NCI-H1694 treated with DMSO at 0.1 percent for 48 hours (cell line): Measurements from ENCODE around the gene CUL1.

Experiments
- DNase-seq: peaks from one replicate; lab custom pipeline; 2025; lab: John Stamatoyannopoulos, UW

Gene CUL1

GRCh38 chr7:148804343-148805235 is 105.9 kb downstream of the CUL1 start:
- no peak for DNase-seq

DNA sequence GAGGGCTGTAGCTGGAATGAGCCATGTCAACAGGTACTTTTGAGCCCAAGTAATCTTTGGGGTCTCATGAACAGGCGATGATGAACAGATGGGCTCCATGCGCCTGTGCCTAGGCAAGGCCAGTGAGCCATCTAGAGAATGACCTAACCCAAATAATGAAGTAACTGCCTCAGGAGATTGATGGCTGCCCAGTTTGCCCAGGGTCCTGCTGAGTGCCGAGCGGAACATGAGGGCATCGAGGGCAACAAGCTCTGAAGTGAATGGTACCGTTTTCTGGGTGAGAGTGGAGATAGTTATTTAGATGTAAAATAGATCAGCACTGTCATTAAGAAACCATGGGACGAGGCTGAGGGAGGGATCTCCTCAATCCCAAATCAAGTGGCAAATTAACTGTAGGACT is 107.5 kb downstream of the CUL1 start:
- no peak for DNase-seq

DNA sequence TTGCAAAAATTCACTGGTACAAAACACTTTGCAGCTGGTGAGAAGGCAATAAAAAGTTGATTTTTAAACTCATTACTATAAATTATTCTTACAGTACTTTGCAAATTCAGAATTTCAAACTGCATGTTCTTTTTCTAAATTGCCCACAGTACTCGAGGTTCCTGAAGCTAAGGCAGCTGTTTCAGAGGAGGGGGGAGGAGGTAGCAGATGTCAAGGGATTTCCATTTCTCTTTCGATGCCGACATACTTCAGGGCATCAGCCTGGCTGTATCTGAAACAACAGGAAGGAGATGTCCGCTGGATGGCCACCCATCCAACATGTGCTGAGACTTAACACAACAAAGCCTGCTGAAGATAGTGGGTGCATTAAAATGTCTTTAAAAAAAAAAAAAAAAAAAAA is 108.7 kb downstream of the CUL1 start:
- peak; percentile 26 for DNase-seq

DNA sequence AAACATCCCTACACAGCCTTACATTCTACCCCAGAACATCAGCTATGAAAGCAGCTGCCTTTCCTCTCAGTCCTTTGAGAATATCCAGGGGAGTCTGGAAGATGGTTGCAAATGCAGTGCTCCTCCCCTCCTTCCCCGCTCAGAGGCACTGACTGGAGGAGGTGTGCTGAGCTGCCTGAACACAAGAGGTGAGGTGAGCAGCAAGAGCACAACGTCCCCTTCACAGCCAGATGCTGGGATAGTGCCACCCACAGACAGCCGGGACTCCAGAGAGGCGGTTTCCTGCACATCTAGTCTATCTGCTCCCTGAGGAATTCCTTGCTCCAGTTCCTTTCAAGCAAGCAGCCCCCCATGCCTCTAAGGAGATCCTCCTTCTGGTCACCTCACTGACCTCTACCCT is 111.2 kb downstream of the CUL1 start:
- DNase-seq, result no peak

- DNase-seq, result no peak
Measured at GRCh38 chr7:148811892-148812291, 113.2 kb downstream of the CUL1 start.

GRCh38 chr7:148813890-148814289 is 115.2 kb downstream of the CUL1 start:
- DNase-seq, result no peak

DNA sequence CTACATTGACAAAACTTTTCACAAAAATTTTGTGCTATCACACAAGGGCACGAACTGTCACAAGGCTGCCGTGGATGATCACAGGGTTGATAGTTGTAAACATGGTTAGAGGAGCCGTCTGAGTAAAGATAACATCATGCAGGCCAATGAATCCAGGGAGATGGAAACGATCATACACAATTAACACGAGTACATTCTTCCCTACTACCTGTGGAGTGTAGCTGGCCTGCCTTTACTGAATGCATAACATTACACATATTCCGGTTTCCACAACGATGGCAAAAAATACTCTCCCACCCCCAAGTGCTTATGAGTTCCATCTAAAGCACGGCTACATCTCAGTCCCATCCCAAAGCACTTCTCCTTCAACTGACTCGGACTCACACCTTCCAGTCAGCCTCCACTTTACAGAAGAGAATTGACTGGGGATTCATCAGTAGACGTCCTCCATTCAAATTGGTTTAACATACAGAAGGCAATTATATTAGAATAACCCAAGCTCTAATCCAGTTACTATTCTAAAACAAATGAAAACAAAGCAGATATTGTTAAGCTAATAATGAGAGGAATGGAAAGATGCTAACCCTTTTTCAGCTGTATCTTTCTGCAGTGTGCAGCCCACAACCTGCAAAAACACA is 116.3 kb downstream of the CUL1 start:
- DNase-seq, result no peak

DNA sequence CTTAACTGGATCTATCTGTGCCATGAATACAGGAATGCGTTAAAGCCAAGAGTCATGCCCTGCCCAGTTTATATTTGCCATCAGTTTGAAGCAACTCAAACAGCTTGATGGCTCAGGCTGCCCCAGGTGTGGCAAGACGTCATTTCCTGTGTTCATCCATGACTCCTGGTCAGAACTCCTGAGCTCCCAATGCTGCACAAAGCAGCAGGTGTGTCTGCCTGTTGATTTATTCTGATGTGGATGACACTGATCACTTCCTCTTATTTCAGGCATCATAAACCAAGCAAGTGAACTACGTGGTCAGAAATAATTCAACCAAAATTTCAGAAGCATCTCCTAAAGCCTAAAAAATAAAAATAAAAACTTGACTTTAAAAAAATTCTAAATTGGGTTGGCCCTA is 116.9 kb downstream of the CUL1 start:
- no peak for DNase-seq

- DNase-seq, result no peak
Measured at GRCh38 chr7:148819697-148820360, 121.1 kb downstream of the CUL1 start.

DNA sequence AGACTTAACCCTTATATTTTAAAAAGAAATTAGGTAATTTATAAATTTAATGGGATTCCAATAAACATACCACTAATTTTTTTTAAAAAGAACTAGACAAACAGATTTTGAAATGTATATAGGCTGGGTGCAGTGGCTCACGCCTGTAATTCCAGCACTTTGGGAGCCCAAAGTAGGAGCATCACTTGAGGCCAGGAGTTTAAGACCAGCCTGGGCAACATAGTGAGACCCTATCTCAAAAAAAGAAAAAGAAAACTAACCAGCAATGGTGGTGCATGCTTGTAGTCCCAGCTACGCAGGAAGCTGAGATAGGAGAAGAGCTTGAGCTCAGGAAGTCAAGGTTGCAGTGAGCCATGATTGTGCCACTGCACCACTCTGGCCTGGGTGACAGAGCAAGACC is 122.7 kb downstream of the CUL1 start:
- no peak for DNase-seq

DNA sequence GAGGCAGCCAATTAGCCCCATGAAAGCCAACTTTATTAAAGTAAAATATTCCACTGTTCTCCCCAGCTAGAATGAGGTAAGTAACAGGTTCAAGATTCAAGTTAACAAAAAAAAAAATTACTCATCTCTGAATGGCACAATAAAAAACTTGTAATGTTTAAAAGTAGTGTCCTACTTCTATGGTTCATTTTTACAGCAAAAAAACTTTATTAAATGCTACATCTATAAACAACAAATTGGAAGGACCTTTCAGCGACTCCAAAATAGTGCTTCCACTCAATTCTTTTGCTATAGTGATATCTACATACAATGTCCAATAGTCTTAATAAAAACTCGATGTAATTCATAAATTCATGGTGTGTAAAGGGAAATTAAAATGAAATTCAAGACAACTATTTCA is 126.2 kb downstream of the CUL1 start:
- no peak for DNase-seq

GRCh38 chr7:148825338-148825737 is 126.6 kb downstream of the CUL1 start:
- no peak for DNase-seq

- DNase-seq, result no peak
Measured at GRCh38 chr7:148828965-148829364, 130.3 kb downstream of the CUL1 start.

DNA sequence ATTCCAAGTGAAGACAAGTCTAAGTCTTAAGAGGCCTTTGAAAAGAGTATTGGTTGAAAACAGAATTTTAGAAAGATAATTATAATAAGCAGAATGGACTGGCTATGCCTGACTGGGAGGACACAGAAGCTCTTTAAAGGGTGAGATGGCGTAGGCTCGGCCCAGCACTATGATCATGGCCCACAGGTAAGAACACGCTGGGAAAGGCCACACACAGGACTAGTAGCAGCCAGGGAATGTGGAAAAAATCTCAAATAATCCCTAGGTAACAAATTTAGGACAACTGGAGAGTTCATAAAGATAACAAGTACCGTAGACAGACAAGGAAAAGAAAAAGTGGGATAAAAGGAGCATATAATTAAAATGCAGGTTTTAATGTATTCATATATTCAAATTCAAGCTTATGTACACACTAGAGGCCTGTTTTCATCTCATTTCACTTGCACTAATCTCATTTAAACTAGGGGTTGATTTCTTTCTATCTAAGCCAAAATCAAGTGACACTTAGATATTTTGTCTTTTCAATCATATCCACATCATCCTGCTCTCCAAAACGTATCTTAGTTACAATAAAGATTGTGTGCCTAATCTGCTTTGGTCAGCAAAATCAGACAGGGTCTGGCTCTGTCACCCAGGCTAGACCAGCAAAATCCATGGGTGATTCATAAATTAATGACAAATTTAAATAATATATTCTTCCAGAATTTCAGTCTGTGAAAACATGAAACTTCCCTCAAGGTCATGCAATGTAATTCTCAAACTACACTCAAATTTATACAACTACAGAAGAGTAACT is 132.4 kb downstream of the CUL1 start:
- no peak for DNase-seq

- DNase-seq, result no peak
Measured at GRCh38 chr7:148831782-148832181, 133.1 kb downstream of the CUL1 start.

DNA sequence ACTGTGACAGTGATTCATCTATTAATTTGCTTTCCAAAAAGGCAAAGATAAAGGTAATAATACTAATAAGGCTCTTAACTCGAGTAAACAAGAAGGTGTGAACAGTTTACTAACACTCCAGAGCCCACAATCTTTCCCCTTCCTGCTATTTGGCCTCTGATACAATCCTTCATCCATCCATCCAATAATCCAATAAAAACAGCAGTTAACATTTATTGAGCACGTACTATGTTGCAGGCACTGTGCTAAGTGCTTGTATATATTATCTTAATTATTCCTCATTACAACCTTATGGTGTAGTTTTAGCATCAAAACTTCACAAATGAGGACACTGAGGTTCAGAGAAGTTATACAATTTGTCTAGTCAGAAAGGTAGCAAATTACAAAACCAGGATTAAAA is 135.9 kb downstream of the CUL1 start:
- DNase-seq, result no peak

DNA sequence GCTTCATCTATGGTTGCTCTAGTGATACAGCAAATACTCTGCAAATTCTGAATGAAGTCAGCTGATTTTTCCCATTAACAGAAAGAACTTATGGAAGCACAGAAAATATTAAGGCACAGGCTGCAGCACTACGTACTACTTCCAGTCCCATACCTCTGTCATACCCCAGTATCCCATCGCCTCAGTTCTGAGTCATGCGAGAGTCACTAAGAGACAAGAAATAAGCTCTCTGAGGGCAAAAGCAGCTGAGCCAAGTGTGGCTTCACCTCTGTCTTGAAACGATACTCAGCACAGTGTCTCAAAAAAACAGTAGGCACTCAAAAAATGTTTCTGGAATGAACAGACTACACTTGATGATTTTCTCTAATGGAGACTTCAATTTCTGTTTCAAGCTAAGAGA is 137.2 kb downstream of the CUL1 start:
- no peak for DNase-seq

DNA sequence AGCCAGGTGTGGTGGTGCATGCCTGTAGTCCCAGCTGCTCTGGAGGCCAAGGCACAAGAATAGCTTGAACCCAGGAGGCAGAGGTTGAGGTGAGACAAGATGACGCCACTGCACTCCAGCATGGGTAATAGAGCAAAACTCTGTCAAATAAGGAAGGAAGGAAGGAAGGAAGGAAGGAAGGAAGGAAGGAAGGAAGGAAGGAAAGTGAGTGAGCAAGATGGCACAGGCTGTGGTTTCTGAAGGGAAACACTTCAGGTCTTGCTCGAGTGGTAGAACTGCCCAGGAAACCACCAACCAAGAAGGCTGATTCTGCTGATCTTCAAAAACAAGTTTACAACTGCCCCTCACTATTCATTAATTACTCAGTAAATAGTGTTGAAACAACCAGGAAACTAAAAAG is 140.2 kb downstream of the CUL1 start:
- no peak for DNase-seq

DNA sequence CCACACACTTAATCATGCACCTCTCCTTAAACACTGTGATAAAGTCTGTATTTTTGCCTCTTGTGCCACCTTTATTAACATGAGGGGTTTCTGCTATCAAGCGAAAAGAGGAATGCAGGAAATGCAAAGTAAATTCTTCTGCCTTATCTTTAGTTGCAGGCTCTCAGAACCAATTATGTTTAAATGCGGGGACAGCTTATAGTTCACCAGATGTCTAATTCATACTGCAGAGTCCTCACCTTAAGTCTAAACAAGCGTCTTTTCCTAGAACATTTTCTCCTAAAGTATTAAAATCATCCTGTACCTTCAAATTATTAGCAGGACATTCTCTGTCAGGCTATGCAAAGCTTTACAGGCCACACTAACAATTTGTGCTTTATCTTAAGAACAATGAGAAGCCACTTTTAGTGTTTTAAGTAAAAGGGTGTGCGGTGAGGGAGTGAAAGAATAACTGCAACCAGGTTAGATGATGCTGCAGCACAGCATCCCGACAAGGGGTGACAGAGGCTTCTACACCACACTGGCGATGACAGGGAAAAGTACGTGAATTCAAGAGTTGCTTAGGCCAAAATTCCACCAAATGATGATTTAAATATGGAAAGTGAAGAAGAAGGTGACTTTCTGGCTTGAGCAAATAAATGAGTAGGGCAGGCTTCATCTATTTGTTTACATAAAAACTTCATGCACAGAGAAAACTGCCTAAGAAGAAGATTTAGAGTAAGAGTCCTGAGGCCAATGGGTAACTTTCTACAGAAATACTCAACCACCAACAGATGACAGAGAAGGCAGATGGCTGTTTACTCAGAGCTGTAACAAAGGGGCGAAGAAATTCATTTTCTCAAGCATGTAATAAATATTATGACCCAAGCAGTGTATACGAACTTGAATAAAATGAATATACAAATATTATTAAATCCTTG is 149.4 kb downstream of the CUL1 start:
- no peak for DNase-seq

GRCh38 chr7:148849393-148850098 is 150.8 kb downstream of the CUL1 start:
- no peak for DNase-seq

GRCh38 chr7:148850564-148850963 is 151.9 kb downstream of the CUL1 start:
- no peak for DNase-seq
